Panc1 (cell line): ENCODE data around the gene TMEM87B.

ENCODE experiments used
- POLR2AphosphoS5 ChIP-seq: IDR thresholded peaks from 2 replicates; pipeline ENCODE4 v1.6.1; 2012; ENCODE audit warnings: mild to moderate bottlenecking, low read depth, low read length, moderate library complexity
- SIN3A ChIP-seq: IDR thresholded peaks from 2 replicates; pipeline ENCODE4 v1.6.1; 2012; ENCODE audit warnings: low read depth, mild to moderate bottlenecking, low read length, moderate library complexity, borderline replicate concordance; ENCODE audit not compliant: insufficient read depth
- TF ChIP-seq, protein P1 (sequence below): fragments of 450-650 bp; IDR thresholded peaks from 2 replicates; pipeline ENCODE4 v1.5.1; 2017; ENCODE audit warnings: mild to moderate bottlenecking
- TF ChIP-seq, protein P2 (sequence below), 2 experiments: IDR thresholded peaks; 2 replicates each; pipeline ENCODE4 v1.6.1; 2011 to 2012; ENCODE audit warnings: low read depth in 2 of 2, control low read depth in 1 of 2, low read length in 1 of 2, mild to moderate bottlenecking in 1 of 2, moderate library complexity in 1 of 2; ENCODE audit not compliant: insufficient read depth in 1 of 2

DNA sequence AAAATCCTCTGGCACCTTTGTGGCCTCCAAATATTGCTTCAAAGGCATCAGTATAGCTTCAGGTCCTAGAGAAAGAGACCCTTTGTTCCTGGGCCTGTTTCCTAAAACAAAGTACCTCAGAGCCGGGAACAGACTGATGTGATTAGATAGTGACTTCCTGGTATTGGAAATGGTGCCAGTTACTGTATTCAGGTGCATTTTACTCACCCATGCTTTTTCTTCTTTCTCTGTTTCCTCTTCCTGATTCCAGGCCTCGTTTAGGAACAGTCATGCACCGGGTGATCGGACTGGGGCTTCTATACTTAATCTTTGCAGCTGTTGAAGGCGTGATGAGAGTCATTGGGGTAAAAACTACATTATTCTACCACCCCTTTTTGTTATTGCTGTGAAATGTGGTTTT is 34.3 kb downstream of the TMEM87B start:
- TF ChIP-seq, protein P1, sequence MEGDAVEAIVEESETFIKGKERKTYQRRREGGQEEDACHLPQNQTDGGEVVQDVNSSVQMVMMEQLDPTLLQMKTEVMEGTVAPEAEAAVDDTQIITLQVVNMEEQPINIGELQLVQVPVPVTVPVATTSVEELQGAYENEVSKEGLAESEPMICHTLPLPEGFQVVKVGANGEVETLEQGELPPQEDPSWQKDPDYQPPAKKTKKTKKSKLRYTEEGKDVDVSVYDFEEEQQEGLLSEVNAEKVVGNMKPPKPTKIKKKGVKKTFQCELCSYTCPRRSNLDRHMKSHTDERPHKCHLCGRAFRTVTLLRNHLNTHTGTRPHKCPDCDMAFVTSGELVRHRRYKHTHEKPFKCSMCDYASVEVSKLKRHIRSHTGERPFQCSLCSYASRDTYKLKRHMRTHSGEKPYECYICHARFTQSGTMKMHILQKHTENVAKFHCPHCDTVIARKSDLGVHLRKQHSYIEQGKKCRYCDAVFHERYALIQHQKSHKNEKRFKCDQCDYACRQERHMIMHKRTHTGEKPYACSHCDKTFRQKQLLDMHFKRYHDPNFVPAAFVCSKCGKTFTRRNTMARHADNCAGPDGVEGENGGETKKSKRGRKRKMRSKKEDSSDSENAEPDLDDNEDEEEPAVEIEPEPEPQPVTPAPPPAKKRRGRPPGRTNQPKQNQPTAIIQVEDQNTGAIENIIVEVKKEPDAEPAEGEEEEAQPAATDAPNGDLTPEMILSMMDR: no peak
- TF ChIP-seq SIN3A (no peak), POLR2AphosphoS5 (no peak)
- TF ChIP-seq, protein P2, sequence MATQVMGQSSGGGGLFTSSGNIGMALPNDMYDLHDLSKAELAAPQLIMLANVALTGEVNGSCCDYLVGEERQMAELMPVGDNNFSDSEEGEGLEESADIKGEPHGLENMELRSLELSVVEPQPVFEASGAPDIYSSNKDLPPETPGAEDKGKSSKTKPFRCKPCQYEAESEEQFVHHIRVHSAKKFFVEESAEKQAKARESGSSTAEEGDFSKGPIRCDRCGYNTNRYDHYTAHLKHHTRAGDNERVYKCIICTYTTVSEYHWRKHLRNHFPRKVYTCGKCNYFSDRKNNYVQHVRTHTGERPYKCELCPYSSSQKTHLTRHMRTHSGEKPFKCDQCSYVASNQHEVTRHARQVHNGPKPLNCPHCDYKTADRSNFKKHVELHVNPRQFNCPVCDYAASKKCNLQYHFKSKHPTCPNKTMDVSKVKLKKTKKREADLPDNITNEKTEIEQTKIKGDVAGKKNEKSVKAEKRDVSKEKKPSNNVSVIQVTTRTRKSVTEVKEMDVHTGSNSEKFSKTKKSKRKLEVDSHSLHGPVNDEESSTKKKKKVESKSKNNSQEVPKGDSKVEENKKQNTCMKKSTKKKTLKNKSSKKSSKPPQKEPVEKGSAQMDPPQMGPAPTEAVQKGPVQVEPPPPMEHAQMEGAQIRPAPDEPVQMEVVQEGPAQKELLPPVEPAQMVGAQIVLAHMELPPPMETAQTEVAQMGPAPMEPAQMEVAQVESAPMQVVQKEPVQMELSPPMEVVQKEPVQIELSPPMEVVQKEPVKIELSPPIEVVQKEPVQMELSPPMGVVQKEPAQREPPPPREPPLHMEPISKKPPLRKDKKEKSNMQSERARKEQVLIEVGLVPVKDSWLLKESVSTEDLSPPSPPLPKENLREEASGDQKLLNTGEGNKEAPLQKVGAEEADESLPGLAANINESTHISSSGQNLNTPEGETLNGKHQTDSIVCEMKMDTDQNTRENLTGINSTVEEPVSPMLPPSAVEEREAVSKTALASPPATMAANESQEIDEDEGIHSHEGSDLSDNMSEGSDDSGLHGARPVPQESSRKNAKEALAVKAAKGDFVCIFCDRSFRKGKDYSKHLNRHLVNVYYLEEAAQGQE (IDR thresholded peaks at IDR 0.05; ENCODE audit: insufficient read depth in 1 of 2, low read depth in 2 of 2, low read length in 1 of 2): no peak
